H1 (cell line): ENCODE data around the gene TTC33. TPM values are rescaled to one million over a fixed set of nuclear protein-coding genes. Genes with fewer than 3 reads are reported as not detected.

Experiments
- CTCF ChIA-PET: fragments of 300-600 bp; sonication (Branson Sonifier 250); formaldehyde crosslinking; loops from one replicate; lab custom pipeline; 2021; ENCODE audit not compliant: partially characterized antibody; lab: Charles Lee
- POLR2A ChIA-PET: fragments of 300-600 bp; sonication (Branson Sonifier 250); formaldehyde crosslinking; loops from one replicate; lab custom pipeline; 2021; ENCODE audit warnings: inconsistent platforms; ENCODE audit not compliant: partially characterized antibody; lab: Charles Lee
- DNase-seq, 2 experiments: peaks; one replicate each; pipeline versions ENCODE4 v3.0.0 to v3.0.0-alpha.2; 2010 to 2022; ENCODE audit warnings: low spot score in 2 of 2, low read depth in 1 of 2, mixed read lengths in 1 of 2
- FAIRE-seq: peaks from 2 replicates; lab custom pipeline; 2011; peaks lifted over from hg19 to GRCh38; lab: Jason Lieb, UNC
- H2AFZ ChIP-seq: 2 replicates; pipeline ENCODE4 v1.8.1; 2012; ENCODE audit warnings: low read length, inconsistent platforms
- H2AK5ac ChIP-seq: 2 replicates; pipeline ENCODE4 v1.6.1; 2013; ENCODE audit warnings: low read depth, low read length
- H2BK120ac ChIP-seq: replicated peaks from 2 replicates; pipeline ENCODE3; 2013; ENCODE audit warnings: low read depth, low read length, inconsistent platforms
- H2BK12ac ChIP-seq: 2 replicates; pipeline ENCODE4 v1.6.1; 2013; ENCODE audit warnings: low read depth, low read length
- H2BK15ac ChIP-seq: 2 replicates; pipeline ENCODE4 v1.6.1; 2013; ENCODE audit warnings: low read length
- H2BK20ac ChIP-seq: 2 replicates; pipeline ENCODE4 v1.6.1; 2013; ENCODE audit warnings: low read length
- H2BK5ac ChIP-seq: 2 replicates; pipeline ENCODE4 v1.6.1; 2013; ENCODE audit warnings: low read depth, low read length
- H3K14ac ChIP-seq: 2 replicates; pipeline ENCODE4 v1.6.1; 2013; ENCODE audit warnings: inconsistent platforms; ENCODE audit not compliant: insufficient read length
- H3K18ac ChIP-seq: 2 replicates; pipeline ENCODE4 v1.6.1; 2013; ENCODE audit warnings: low read length; ENCODE audit errors: extremely low read depth
- H3K23ac ChIP-seq: 2 replicates; pipeline ENCODE4 v1.6.1; 2013; ENCODE audit warnings: inconsistent platforms; ENCODE audit not compliant: insufficient read length
- H3K23me2 ChIP-seq: 2 replicates; pipeline ENCODE4 v1.6.1; 2013; ENCODE audit warnings: low read depth, low read length
- H3K27ac ChIP-seq: 2 replicates; pipeline ENCODE4 v1.6.1; 2011; ENCODE audit warnings: low read depth, low read length, inconsistent platforms
- H3K27me3 ChIP-seq, 4 experiments: replicated peaks in 1 of 4; 1 replicate in 1 of 4; 2 replicates in 3 of 4; pipeline versions ENCODE4 v1.6.1 to v1.8.1; 2011 to 2013; ENCODE audit warnings: low read length in 3 of 4, mild to moderate bottlenecking in 3 of 4, inconsistent platforms in 2 of 4, mixed read lengths in 2 of 4, moderate library complexity in 1 of 4; ENCODE audit not compliant: control insufficient read depth in 3 of 4, insufficient read depth in 3 of 4; ENCODE audit errors: extremely low read depth in 1 of 4
- H3K36me3 ChIP-seq, 4 experiments: 2 replicates each; pipeline versions ENCODE4 v1.6.1 to v1.8.1; 2011 to 2013; ENCODE audit warnings: mild to moderate bottlenecking in 4 of 4, low read length in 3 of 4, moderate library complexity in 2 of 4, control low read depth in 1 of 4, inconsistent platforms in 1 of 4; ENCODE audit not compliant: insufficient read depth in 4 of 4, control insufficient read depth in 2 of 4
- H3K4ac ChIP-seq: replicated peaks from 2 replicates; pipeline ENCODE3; 2013; ENCODE audit warnings: low read length, low read depth, mixed read lengths, inconsistent platforms; ENCODE audit not compliant: insufficient read length
- H3K4me1 ChIP-seq, 4 experiments: replicated peaks in 1 of 4; 1 replicate in 1 of 4; 2 replicates in 3 of 4; pipeline versions ENCODE4 v1.6.1 to v1.8.1; 2011 to 2013; ENCODE audit warnings: low read length in 3 of 4, inconsistent platforms in 2 of 4, mixed read lengths in 1 of 4; ENCODE audit not compliant: insufficient read depth in 4 of 4, control insufficient read depth in 3 of 4
- H3K4me2 ChIP-seq, 2 experiments: 2 replicates each; pipeline versions ENCODE4 v1.6.1 to v1.8.1; 2011 to 2013; ENCODE audit warnings: low read depth in 2 of 2, low read length in 2 of 2, control low read depth in 1 of 2, inconsistent platforms in 1 of 2, mild to moderate bottlenecking in 1 of 2; ENCODE audit not compliant: insufficient read depth in 1 of 2
- H3K4me3 ChIP-seq, 4 experiments: fragments of 200-600, 300-600 bp in 1 of 4; sonication (generic), shearing (Covaris generic), sonication (Bioruptor Twin) in 1 of 4; 2 replicates each; pipeline versions ENCODE4 v1.5.1 to v1.8.1; 2011 to 2016; ENCODE audit warnings: low read length in 4 of 4, low read depth in 3 of 4, control low read depth in 2 of 4, inconsistent platforms in 2 of 4, mild to moderate bottlenecking in 2 of 4, mixed read lengths in 1 of 4, moderate library complexity in 1 of 4; ENCODE audit not compliant: insufficient read depth in 2 of 4; ENCODE audit errors: extremely low read depth in 1 of 4
- H3K56ac ChIP-seq: replicated peaks from 2 replicates; pipeline ENCODE3; 2013; ENCODE audit warnings: low read depth, mild to moderate bottlenecking, mixed read lengths, low read length, inconsistent platforms; ENCODE audit not compliant: insufficient read length
- H3K79me1 ChIP-seq: 2 replicates; pipeline ENCODE4 v1.6.1; 2013; ENCODE audit warnings: low read depth, low read length, control low read depth
- H3K79me2 ChIP-seq, 2 experiments: 2 replicates each; pipeline versions ENCODE4 v1.6.1 to v1.8.1; 2012 to 2013; ENCODE audit warnings: low read length in 2 of 2, mild to moderate bottlenecking in 2 of 2, inconsistent platforms in 1 of 2; ENCODE audit not compliant: insufficient read depth in 2 of 2, control insufficient read depth in 1 of 2
- H3K9ac ChIP-seq, 4 experiments: replicated peaks in 1 of 4; 1 replicate in 1 of 4; 2 replicates in 3 of 4; pipeline versions ENCODE4 v1.6.1 to v1.8.1; 2011 to 2013; ENCODE audit warnings: low read depth in 3 of 4, low read length in 3 of 4, control low read depth in 2 of 4, mild to moderate bottlenecking in 2 of 4, moderate library complexity in 2 of 4, inconsistent platforms in 1 of 4; ENCODE audit errors: extremely low read depth in 1 of 4
- H3K9me3 ChIP-seq, 2 experiments: 2 replicates each; pipeline versions ENCODE4 v1.6.1 to v1.8.1; 2012 to 2013; ENCODE audit warnings: mild to moderate bottlenecking in 2 of 2, moderate library complexity in 2 of 2, control low read depth in 1 of 2, inconsistent platforms in 1 of 2, low read depth in 1 of 2, low read length in 1 of 2, mixed read lengths in 1 of 2; ENCODE audit not compliant: insufficient read depth in 2 of 2
- H4K20me1 ChIP-seq, 2 experiments: replicated peaks in 1 of 2; 2 replicates each; pipeline versions ENCODE3 to v1.8.1; 2011 to 2013; ENCODE audit warnings: inconsistent platforms in 2 of 2, low read length in 2 of 2, mild to moderate bottlenecking in 1 of 2; ENCODE audit not compliant: insufficient read depth in 2 of 2, control insufficient read depth in 1 of 2
- H4K5ac ChIP-seq: 2 replicates; pipeline ENCODE4 v1.6.1; 2013; ENCODE audit warnings: low read length, low read depth, mixed read lengths, inconsistent platforms; ENCODE audit not compliant: insufficient read length
- H4K8ac ChIP-seq: 2 replicates; pipeline ENCODE4 v1.8.0; 2013; ENCODE audit warnings: mild to moderate bottlenecking, moderate library complexity, low read length, inconsistent platforms; ENCODE audit not compliant: insufficient read depth; ENCODE audit errors: extremely low read depth
- H4K91ac ChIP-seq: replicated peaks from 2 replicates; pipeline ENCODE3; 2013; ENCODE audit warnings: low read length, mixed read lengths, inconsistent platforms; ENCODE audit not compliant: insufficient read length
- CBX8 ChIP-seq: fragments of 300-800, 300-1000 bp; sonication (generic); IDR thresholded peaks from 2 replicates; pipeline ENCODE4 v1.7.1; 2016; ENCODE audit warnings: low read depth, low read length, borderline replicate concordance
- CEBPB ChIP-seq: IDR thresholded peaks from 2 replicates; pipeline ENCODE4 v1.6.1; 2012; ENCODE audit warnings: low read depth, low read length
- CHD2 ChIP-seq: IDR thresholded peaks from 2 replicates; pipeline ENCODE4 v1.6.1; 2012; ENCODE audit warnings: low read length, improper control_type of control experiment
- CTBP2 ChIP-seq: IDR thresholded peaks from 2 replicates; pipeline ENCODE4 v1.7.0; 2011; ENCODE audit warnings: borderline replicate concordance, mild to moderate bottlenecking, moderate library complexity, mixed read lengths, low read length; ENCODE audit not compliant: insufficient read depth, insufficient read length
- GTF2F1 ChIP-seq: IDR thresholded peaks from 2 replicates; pipeline ENCODE4 v1.6.1; 2012; ENCODE audit warnings: low read depth, low read length, improper control_type of control experiment, borderline replicate concordance
- HDAC2 ChIP-seq, 2 experiments: fragments of 300-600 bp in 1 of 2; sonication (generic) in 1 of 2; IDR thresholded peaks; 2 replicates each; pipeline ENCODE4 v1.6.1; 2011 to 2012; ENCODE audit warnings: low read depth in 2 of 2, low read length in 2 of 2, mild to moderate bottlenecking in 2 of 2, moderate library complexity in 2 of 2, borderline replicate concordance in 1 of 2, inconsistent platforms in 1 of 2
- POLR2A ChIP-seq, 2 experiments: IDR thresholded peaks; 1 replicate in 1 of 2; 2 replicates in 1 of 2; pipeline ENCODE4 v1.6.1; 2011; ENCODE audit warnings: low read depth in 2 of 2, low read length in 2 of 2, mild to moderate bottlenecking in 2 of 2; ENCODE audit errors: control extremely low read depth in 1 of 2
- RFX5 ChIP-seq: IDR thresholded peaks from 2 replicates; pipeline ENCODE4 v1.6.1; 2011; ENCODE audit warnings: low read depth, low read length, improper control_type of control experiment, borderline replicate concordance
- SIN3A ChIP-seq, 2 experiments: IDR thresholded peaks in 1 of 2; conservative IDR thresholded peaks in 1 of 2; 2 replicates each; pipeline ENCODE4 v1.6.1; 2011 to 2012; ENCODE audit warnings: low read length in 2 of 2, improper control_type of control experiment in 1 of 2, low read depth in 1 of 2, mild to moderate bottlenecking in 1 of 2
- polyA plus RNA-seq, 7 experiments: library from polyadenylated mRNA; depleted of rRNA in 3 of 7; stranded (reverse) in 5 of 7; unstranded in 2 of 7; fragments of >200 nt in 5 of 7; fragments of 200-250 nt in 2 of 7; gene quantifications; 1 replicate in 5 of 7; 2 replicates in 1 of 7; 4 replicates in 1 of 7; pipeline versions ENCODE4 v1.2.1 to v1.2.3, GENCODE V29; 2011 to 2013; ENCODE audit warnings: missing spikeins in 2 of 7, mixed read lengths in 2 of 7
- total RNA-seq: library from RNA; stranded (reverse); fragmentation: NEBNext Ultra II Directional; extraction: Animal tissue kit (Norgen Biotek cat#: 25700); gene quantifications from 2 replicates; pipeline ENCODE4 v1.2.1, GENCODE V29; 2021

Gene TTC33
- total and polyA plus RNA-seq, 2 of the 8 experiments (the other 6 are each of a cell fraction or from before 2014, with no cell fraction given): 1.2 to 12.6 TPM

DNA sequence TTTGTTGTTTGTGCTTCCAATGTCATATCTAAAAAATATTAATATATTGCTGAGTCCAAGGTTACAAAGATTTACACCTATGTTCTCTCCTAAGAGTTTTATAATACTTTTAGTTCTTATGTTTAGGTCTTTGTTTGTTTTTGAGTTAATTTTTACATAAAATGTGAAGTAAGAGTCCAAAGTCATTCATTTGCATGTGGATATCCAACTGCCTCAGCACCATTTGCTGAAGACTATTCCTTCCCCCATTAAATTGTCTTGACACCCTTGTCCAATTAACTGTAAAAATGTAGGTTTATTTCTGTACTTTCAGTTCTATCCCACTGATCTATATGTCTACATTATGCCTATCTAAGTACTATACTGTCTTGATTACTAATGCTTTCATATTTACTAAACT lies 35.7 kb downstream of the TTC33 start:
- POLR2A ChIA-PET: no interaction called here

More for the DNA sequence above, 35.7 kb downstream of the TTC33 start:
- Histone ChIP-seq H3K18ac (no peak overlapping the region), H3K36me3 (peaks cover 0 to 11% (median 0%) of the 10 kb centered on the region in 4 experiments; a peak in 4 of 8 replicates), H3K23ac (no peak overlapping the region), H3K27me3 (no peaks in the 10 kb centered on the region), H3K4me3 (no peak overlapping the region), H3K14ac (no peak overlapping the region), H4K20me1 (no peaks in the 10 kb centered on the region), H4K8ac (no peak overlapping the region), H2BK120ac (no peak overlapping the region), H4K5ac (no peak overlapping the region), H3K27ac (no peak overlapping the region), H2BK15ac (no peak overlapping the region), H3K9me3 (peaks cover 4 to 21% of the 10 kb centered on the region in 2 experiments; a peak in 3 of 4 replicates), H3K4me1 (no peaks in the 10 kb centered on the region), H3K4me2 (no peak overlapping the region), H3K4ac (no peak overlapping the region), H3K23me2 (no peaks in the 10 kb centered on the region), H2AK5ac (no peak overlapping the region), H4K91ac (no peak overlapping the region), H3K79me1 (no peaks in the 10 kb centered on the region), H3K56ac (no peak overlapping the region), H2BK5ac (no peak overlapping the region), H3K9ac (no peak overlapping the region), H2BK12ac (no peak overlapping the region), H3K79me2 (no peaks in the 10 kb centered on the region), H2AFZ (no peak overlapping the region), H2BK20ac (no peak overlapping the region)
- TF ChIP-seq RFX5 (no peak), SIN3A (conservative IDR thresholded peaks at IDR 0.05 in 1 of 2, IDR thresholded peaks at IDR 0.05 in 1 of 2; ENCODE audit: low read depth in 1 of 2, low read length in 2 of 2) (no peak), HDAC2 (IDR thresholded peaks at IDR 0.05; ENCODE audit: borderline replicate concordance in 1 of 2, low read depth in 2 of 2, low read length in 2 of 2) (no peak), POLR2A (IDR thresholded peaks at IDR 0.05; ENCODE audit: control extremely low read depth in 1 of 2, low read depth in 2 of 2, low read length in 2 of 2) (no peak), GTF2F1 (no peak), CEBPB (no peak), CBX8 (no peak), CHD2 (no peak), CTBP2 (no peak)
- no peak for FAIRE-seq
- DNase-seq: no peak
- CTCF ChIA-PET: no interaction called here
